Fibroblast of lung (primary cell): ENCODE measurements around the gene NRF1. TPM values are rescaled to one million over a fixed set of nuclear protein-coding genes. Genes with fewer than 3 reads are reported as not detected.

Source experiments
- DNase-seq, 2 donors: peaks; one replicate each; pipeline versions ENCODE4 v3.0.0 to v3.0.0-alpha.2; 2010; ENCODE audit warnings: low read depth in 2 of 2
- H2AFZ ChIP-seq: 2 replicates; pipeline ENCODE4 v1.5.1; 2012; ENCODE audit warnings: low read length, control low read depth, inconsistent platforms
- H3K27ac ChIP-seq: 2 replicates; pipeline ENCODE4 v1.5.1; 2011; ENCODE audit warnings: low read length, control low read depth; ENCODE audit not compliant: insufficient read depth
- H3K27me3 ChIP-seq: 2 replicates; pipeline ENCODE4 v1.5.1; 2011; ENCODE audit warnings: mild to moderate bottlenecking, low read length; ENCODE audit not compliant: control insufficient read depth, insufficient read depth
- H3K36me3 ChIP-seq: 2 replicates; pipeline ENCODE4 v1.5.1; 2011; ENCODE audit warnings: low read length; ENCODE audit not compliant: control insufficient read depth, insufficient read depth
- H3K4me1 ChIP-seq: 2 replicates; pipeline ENCODE4 v1.5.1; 2011; ENCODE audit warnings: low read length; ENCODE audit not compliant: control insufficient read depth, insufficient read depth; ENCODE audit errors: extremely low read depth
- H3K4me2 ChIP-seq: 2 replicates; pipeline ENCODE4 v1.5.1; 2011; ENCODE audit warnings: low read length, control low read depth; ENCODE audit not compliant: insufficient read depth; ENCODE audit errors: extremely low read depth
- H3K4me3 ChIP-seq, 4 experiments: fragments of 200-600 bp in 1 of 4; sonication (generic) in 1 of 4; replicated peaks in 1 of 4; 2 replicates each; pipeline ENCODE4 v1.5.1; 2011 to 2016; ENCODE audit warnings: low read length in 4 of 4, low read depth in 3 of 4, mild to moderate bottlenecking in 3 of 4, control low read depth in 2 of 4, inconsistent platforms in 1 of 4, mixed read lengths in 1 of 4; ENCODE audit not compliant: insufficient read depth in 1 of 4; ENCODE audit errors: control extremely low read depth in 1 of 4
- H3K79me2 ChIP-seq: 2 replicates; pipeline ENCODE4 v1.5.1; 2012; ENCODE audit warnings: mild to moderate bottlenecking, low read length, inconsistent platforms; ENCODE audit not compliant: control insufficient read depth, insufficient read depth
- H3K9ac ChIP-seq: 2 replicates; pipeline ENCODE4 v1.5.1; 2011; ENCODE audit warnings: mild to moderate bottlenecking, low read length, control low read depth; ENCODE audit not compliant: insufficient read depth
- H3K9me3 ChIP-seq: 2 replicates; pipeline ENCODE4 v1.5.1; 2012; ENCODE audit warnings: low read depth, low read length; ENCODE audit not compliant: control insufficient read depth, insufficient read depth
- H4K20me1 ChIP-seq: 2 replicates; pipeline ENCODE4 v1.5.1; 2011; ENCODE audit warnings: low read length; ENCODE audit not compliant: control insufficient read depth, insufficient read depth; ENCODE audit errors: extremely low read depth
- EZH2 ChIP-seq: IDR thresholded peaks from 2 replicates; pipeline ENCODE4 v1.5.1; 2012; ENCODE audit warnings: low read length, control low read depth, mild to moderate bottlenecking; ENCODE audit errors: missing control alignments
- polyA plus RNA-seq, 2 donors: library from polyadenylated mRNA; depleted of rRNA in 1 of 2; stranded (reverse) in 1 of 2; unstranded in 1 of 2; fragments of >200 nt; gene quantifications; 2 replicates each; pipeline ENCODE4 v1.2.1, GENCODE V29; 2011 to 2012; ENCODE audit warnings: missing spikeins in 1 of 2
- total RNA-seq: library from RNA; depleted of rRNA; stranded (reverse); fragments of >200 nt; gene quantifications from 2 replicates; pipeline ENCODE4 v1.2.1, GENCODE V29; 2014
- TF ChIP-seq, protein P1 (sequence below), 2 donors: IDR thresholded peaks in 1 of 2; conservative IDR thresholded peaks in 1 of 2; 1 replicate in 1 of 2; 2 replicates in 1 of 2; pipeline ENCODE4 v1.5.1; 2011 to 2012; ENCODE audit warnings: low read length in 2 of 2, control low read depth in 1 of 2, inconsistent platforms in 1 of 2, low read depth in 1 of 2, mild to moderate bottlenecking in 1 of 2

Gene NRF1
- total and polyA plus RNA-seq, 2 donors (not counting 1 experiment from before 2014, with no cell fraction given), result 7.3 to 15.5 TPM

DNA sequence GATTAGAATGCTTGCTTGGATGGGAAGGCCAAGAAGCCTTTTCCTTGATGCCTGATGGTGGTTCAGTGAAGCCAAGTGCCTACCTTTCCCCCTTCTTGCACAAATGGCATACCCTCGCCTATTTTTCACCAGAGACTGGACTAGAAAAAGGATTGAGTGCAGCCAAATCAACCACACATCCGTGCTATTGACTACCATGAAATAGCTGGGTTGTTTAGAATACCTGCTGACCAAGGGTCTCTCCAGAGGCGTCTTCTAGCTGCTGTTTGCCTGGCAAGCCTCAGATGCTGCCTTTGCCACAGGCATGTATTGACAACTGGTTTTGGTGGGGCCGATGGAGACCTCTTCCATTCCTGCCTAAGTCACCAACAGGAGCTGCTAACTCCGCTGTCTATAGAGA is 146.5 kb downstream of the NRF1 start:
- H3K27ac ChIP-seq, result no peak overlapping the region
- H3K9ac ChIP-seq, result no peak overlapping the region
- H3K9me3 ChIP-seq, result no peaks in the 10 kb centered on the region
- H3K79me2 ChIP-seq, result no peaks in the 10 kb centered on the region
- H2AFZ ChIP-seq, result no peak overlapping the region
- peaks cover 2% of the 10 kb centered on the region for H3K36me3 ChIP-seq
- H3K4me1 ChIP-seq, result no peaks in the 10 kb centered on the region
- no peaks in the 10 kb centered on the region for H4K20me1 ChIP-seq
- no peak overlapping the region for H3K4me3 ChIP-seq
- no peak overlapping the region for H3K4me2 ChIP-seq
- TF ChIP-seq EZH2, result no peak
- TF ChIP-seq, protein P1, sequence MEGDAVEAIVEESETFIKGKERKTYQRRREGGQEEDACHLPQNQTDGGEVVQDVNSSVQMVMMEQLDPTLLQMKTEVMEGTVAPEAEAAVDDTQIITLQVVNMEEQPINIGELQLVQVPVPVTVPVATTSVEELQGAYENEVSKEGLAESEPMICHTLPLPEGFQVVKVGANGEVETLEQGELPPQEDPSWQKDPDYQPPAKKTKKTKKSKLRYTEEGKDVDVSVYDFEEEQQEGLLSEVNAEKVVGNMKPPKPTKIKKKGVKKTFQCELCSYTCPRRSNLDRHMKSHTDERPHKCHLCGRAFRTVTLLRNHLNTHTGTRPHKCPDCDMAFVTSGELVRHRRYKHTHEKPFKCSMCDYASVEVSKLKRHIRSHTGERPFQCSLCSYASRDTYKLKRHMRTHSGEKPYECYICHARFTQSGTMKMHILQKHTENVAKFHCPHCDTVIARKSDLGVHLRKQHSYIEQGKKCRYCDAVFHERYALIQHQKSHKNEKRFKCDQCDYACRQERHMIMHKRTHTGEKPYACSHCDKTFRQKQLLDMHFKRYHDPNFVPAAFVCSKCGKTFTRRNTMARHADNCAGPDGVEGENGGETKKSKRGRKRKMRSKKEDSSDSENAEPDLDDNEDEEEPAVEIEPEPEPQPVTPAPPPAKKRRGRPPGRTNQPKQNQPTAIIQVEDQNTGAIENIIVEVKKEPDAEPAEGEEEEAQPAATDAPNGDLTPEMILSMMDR (conservative IDR thresholded peaks at IDR 0.05 in 1 of 2, IDR thresholded peaks at IDR 0.05 in 1 of 2; ENCODE audit: low read depth in 1 of 2, low read length in 2 of 2), result no peak
- no peak for DNase-seq
- no peaks in the 10 kb centered on the region for H3K27me3 ChIP-seq

DNA sequence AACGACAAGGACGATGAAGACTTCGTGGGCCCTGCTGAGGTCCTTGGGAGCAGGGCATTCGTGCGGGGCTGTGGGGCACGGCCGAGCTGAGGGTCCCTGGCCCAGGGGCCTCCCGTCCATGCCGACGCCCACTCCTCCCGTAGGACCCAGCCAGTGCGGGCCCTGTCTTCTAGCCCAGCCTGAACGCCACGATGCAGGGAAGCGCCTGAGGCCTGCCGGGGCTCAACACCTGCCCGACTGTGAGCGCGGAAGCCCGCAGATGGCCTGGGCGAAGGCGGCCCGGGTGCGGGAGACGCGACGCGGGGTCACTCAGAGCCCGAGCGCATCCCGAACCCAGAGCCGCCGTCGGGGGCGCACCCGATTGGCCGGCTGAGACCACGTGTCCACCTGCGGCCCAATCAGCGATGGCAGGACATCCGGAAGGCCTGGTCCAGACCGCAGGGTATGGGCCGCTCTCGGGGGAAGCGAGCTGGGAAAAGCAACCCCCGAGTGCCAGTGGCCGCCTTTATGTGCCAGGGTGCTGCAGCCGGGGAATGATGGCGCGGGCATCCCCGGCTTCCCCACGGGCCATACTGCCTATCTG is 151.0 kb downstream of the NRF1 start:
- Histone ChIP-seq H3K79me2 (no peaks in the 10 kb centered on the region), H3K4me3 (no peak overlapping the region), H3K9me3 (no peaks in the 10 kb centered on the region), H4K20me1 (no peaks in the 10 kb centered on the region), H3K27ac (no peak overlapping the region), H3K36me3 (no peaks in the 10 kb centered on the region), H3K4me1 (no peaks in the 10 kb centered on the region), H3K27me3 (no peaks in the 10 kb centered on the region), H2AFZ (no peak overlapping the region), H3K9ac (no peak overlapping the region), H3K4me2 (no peak overlapping the region)
- no peak for DNase-seq
- no peak for TF ChIP-seq EZH2
- TF ChIP-seq, protein P1 (conservative IDR thresholded peaks at IDR 0.05 in 1 of 2, IDR thresholded peaks at IDR 0.05 in 1 of 2; ENCODE audit: low read depth in 1 of 2, low read length in 2 of 2), result no peak

DNA sequence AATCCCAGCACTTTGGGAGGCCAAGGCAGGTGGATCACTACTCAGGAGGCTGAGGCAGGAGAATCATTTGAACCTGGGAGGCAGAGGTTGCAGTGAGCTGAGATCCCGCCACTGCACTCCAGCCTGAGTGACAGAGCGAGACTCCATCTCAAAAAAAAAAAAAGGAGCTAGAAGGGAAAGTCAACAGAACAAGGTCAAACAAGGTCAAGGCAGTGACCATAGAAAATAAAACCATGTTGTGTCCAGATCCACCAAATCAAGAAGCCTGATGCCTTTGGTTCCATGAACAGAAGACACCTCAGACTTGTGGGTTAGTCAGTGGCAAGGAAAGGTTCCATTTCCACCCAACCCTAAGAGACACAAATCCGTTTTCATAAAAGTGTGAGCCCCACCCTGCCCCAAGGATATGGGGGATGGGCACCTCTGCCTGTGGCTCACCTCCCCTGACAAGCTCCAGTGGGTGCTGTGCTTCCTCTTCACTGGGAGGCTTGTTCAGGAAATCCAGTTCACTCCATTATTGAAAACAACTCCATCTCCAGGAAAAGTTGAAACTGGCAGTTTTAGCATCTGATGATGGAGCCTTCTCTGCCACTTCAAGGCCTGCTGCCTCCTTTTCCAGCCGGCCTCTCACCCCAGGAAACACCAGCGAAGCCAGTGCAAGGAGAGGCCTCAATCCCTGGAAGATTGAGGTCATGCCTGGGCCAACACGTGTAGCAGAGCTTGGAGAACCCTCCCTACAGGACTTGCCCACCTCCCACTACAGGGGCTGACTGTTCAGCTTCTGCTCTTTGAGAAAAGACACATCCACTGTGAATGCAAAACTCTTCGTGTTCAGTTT is 152.9 kb downstream of the NRF1 start:
- DNase-seq, result no peak
- Histone ChIP-seq H3K4me1 (no peaks in the 10 kb centered on the region), H3K79me2 (no peaks in the 10 kb centered on the region), H3K4me2 (no peak overlapping the region), H3K27me3 (no peaks in the 10 kb centered on the region), H3K4me3 (no peak overlapping the region), H3K36me3 (no peaks in the 10 kb centered on the region), H3K9me3 (no peaks in the 10 kb centered on the region), H2AFZ (no peak overlapping the region), H4K20me1 (no peaks in the 10 kb centered on the region), H3K9ac (no peak overlapping the region), H3K27ac (no peak overlapping the region)
- no peak for TF ChIP-seq EZH2
- TF ChIP-seq, protein P1 (conservative IDR thresholded peaks at IDR 0.05 in 1 of 2, IDR thresholded peaks at IDR 0.05 in 1 of 2; ENCODE audit: low read depth in 1 of 2, low read length in 2 of 2), result no peak
